Measurements from ENCODE around the gene ATG16L2.

Gene ATG16L2

GRCh38 chr11:72779495-72780128 lies 34.6 kb upstream of the ATG16L2 start:
- Histone ChIP-seq H3K27ac (no peak overlapping the region), H3K9ac (no peak overlapping the region), H3K4me1 (no peaks in the 10 kb centered on the region)

GRCh38 chr11:72780296-72781062 lies 33.7 kb upstream of the ATG16L2 start:
- H3K4me3 ChIP-seq (ENCODE audit: low read depth, low read length), result peak overlapping the region; percentile 66
- TF ChIP-seq CTCF (IDR thresholded peaks at IDR 0.05), result no peak
- no peak overlapping the region for H3K27ac ChIP-seq
- peak overlapping the region; percentile 64 for H3K4me2 ChIP-seq (ENCODE audit: low read length)
- H3K9me3 ChIP-seq (ENCODE audit: control insufficient read depth, low read length), result no peaks in the 10 kb centered on the region
- H3K4me1 ChIP-seq, result no peaks in the 10 kb centered on the region
- H2AFZ ChIP-seq, result peak overlapping the region; percentile 59
- peak overlapping the region; percentile 19 for H3K9ac ChIP-seq
- no peaks in the 10 kb centered on the region for H3K27me3 ChIP-seq (ENCODE audit: control insufficient read depth, insufficient read depth, low read length)
- H3K79me2 ChIP-seq, result peaks cover 3% of the 10 kb centered on the region
- H3K36me3 ChIP-seq (ENCODE audit: control insufficient read depth, insufficient read depth, low read length), result no peaks in the 10 kb centered on the region

More at GRCh38 chr11:72779495-72780128, 34.6 kb upstream of the ATG16L2 start:
- H2AFZ ChIP-seq, result no peak overlapping the region
- H3K36me3 ChIP-seq (ENCODE audit: control insufficient read depth, insufficient read depth, low read length), result no peaks in the 10 kb centered on the region
- H3K4me3 ChIP-seq (ENCODE audit: low read depth, low read length), result no peak overlapping the region
- no peaks in the 10 kb centered on the region for H3K27me3 ChIP-seq (ENCODE audit: control insufficient read depth, insufficient read depth, low read length)
- H3K79me2 ChIP-seq, result peaks cover 3% of the 10 kb centered on the region
- H3K4me2 ChIP-seq (ENCODE audit: low read length), result no peak overlapping the region
- no peak for TF ChIP-seq CTCF (IDR thresholded peaks at IDR 0.05)
- no peaks in the 10 kb centered on the region for H3K9me3 ChIP-seq (ENCODE audit: control insufficient read depth, low read length)

GRCh38 chr11:72781063-72781312 lies 33.2 kb upstream of the ATG16L2 start:
- no peaks in the 10 kb centered on the region for H3K9me3 ChIP-seq (ENCODE audit: control insufficient read depth, low read length)
- TF ChIP-seq CTCF (IDR thresholded peaks at IDR 0.05), result no peak
- H3K79me2 ChIP-seq, result peaks cover 3% of the 10 kb centered on the region
- no peaks in the 10 kb centered on the region for H3K36me3 ChIP-seq (ENCODE audit: control insufficient read depth, insufficient read depth, low read length)
- no peak overlapping the region for H3K27ac ChIP-seq
- H3K9ac ChIP-seq, result peak overlapping the region; percentile 19
- peak overlapping the region; percentile 59 for H2AFZ ChIP-seq
- H3K4me1 ChIP-seq, result no peaks in the 10 kb centered on the region
- no peaks in the 10 kb centered on the region for H3K27me3 ChIP-seq (ENCODE audit: control insufficient read depth, insufficient read depth, low read length)
- peak overlapping the region; percentile 66 for H3K4me3 ChIP-seq (ENCODE audit: low read depth, low read length)
- peak overlapping the region; percentile 64 for H3K4me2 ChIP-seq (ENCODE audit: low read length)

- Histone ChIP-seq H3K4me2 (ENCODE audit: low read length) (peak overlapping the region; percentile 64), H3K27ac (no peak overlapping the region), H3K79me2 (peaks cover 3% of the 10 kb centered on the region), H3K4me3 (ENCODE audit: low read depth, low read length) (peak overlapping the region; percentile 66), H3K4me1 (no peaks in the 10 kb centered on the region), H3K27me3 (ENCODE audit: control insufficient read depth, insufficient read depth, low read length) (no peaks in the 10 kb centered on the region), H3K9me3 (ENCODE audit: control insufficient read depth, low read length) (no peaks in the 10 kb centered on the region), H3K36me3 (ENCODE audit: control insufficient read depth, insufficient read depth, low read length) (no peaks in the 10 kb centered on the region), H2AFZ (peak overlapping the region; percentile 59), H3K9ac (peak overlapping the region; percentile 19)
- TF ChIP-seq CTCF (IDR thresholded peaks at IDR 0.05), result no peak
Measured at GRCh38 chr11:72781313-72782080, 32.7 kb upstream of the ATG16L2 start.
